HT-29 (cell line): Measurements from ENCODE around the gene PRSS36. TPM values are rescaled to one million over a fixed set of nuclear protein-coding genes. Genes with fewer than 3 reads are reported as not detected.
"Not testable (repeated sequence)": the region's sequence is repeated elsewhere in the genome, so short reads cannot be mapped to it uniquely, and the experiment has no call there.

Experiments used
- DNase-seq: peaks from one replicate; pipeline ENCODE4 v3.0.0-alpha.2; 2015; ENCODE audit warnings: low spot score
- total RNA-seq: library from RNA; depleted of rRNA; stranded (reverse); fragments of >200 nt; shearing (Covaris generic); gene quantifications from 2 replicates; pipeline ENCODE4 v1.2.3, GENCODE V29; 2014; rRNA removed

PRSS36 gene
- total RNA-seq: 2.3 and 4.1 TPM in 2 replicates

DNA sequence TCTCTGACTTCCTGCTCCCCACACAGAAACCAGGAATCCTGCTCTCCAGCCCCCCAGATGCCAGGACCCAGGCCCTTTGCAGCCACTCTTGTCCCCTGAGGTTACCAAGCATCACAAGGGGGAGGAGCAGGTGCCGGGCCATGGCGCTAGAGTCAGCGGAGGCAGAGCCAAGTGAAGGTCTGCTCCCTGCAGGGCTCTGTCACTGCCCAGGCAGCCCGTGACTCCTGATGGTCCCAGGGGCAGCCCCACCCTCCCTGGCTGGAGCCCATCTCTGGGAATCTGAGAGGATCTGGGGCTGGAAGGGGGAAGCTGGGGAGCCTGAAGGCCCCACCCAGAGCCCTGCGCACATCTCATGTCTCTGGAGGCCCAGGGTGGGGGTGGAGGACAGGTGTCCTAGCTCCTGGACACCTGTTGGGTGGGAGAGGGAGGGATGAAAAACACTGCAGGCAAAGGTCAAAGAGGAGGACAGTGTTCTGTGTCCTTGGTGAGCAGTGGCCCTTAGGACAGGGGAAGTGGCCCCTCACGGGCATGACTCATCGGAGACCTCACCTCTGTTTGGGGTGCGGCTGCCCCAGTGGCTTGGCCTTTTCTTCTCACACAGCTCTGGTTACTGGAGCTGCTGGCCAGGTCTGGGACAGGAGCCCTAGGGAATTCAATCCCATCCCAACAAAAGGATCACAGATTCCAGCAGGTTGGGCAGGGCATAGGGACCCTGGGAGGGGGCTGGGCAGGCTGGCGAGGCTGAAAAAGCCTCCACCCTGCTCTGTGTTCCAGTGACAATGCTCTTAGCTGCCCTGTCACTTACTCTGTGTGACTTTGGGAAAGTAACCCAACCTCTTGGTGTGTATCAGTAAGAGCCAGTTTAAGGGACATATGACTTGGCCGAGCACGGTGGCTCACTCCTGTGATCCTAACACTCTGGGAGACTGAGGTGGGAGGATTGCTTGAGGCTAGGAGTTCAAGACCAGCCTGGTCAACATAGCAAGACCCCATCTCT, at the start of gene PRSS36:
PRSS36 (minus strand) TSS at position 173 of the 997 bp plus-strand sequence; CDS start at position 142, 31 bp downstream.
- DNase-seq: no peak

GRCh38 chr16:31199430-31200041, 49.7 kb upstream of the PRSS36 start:
- no peak for DNase-seq

GRCh38 chr16:31198207-31198882, 48.5 kb upstream of the PRSS36 start:
- no peak for DNase-seq

DNA sequence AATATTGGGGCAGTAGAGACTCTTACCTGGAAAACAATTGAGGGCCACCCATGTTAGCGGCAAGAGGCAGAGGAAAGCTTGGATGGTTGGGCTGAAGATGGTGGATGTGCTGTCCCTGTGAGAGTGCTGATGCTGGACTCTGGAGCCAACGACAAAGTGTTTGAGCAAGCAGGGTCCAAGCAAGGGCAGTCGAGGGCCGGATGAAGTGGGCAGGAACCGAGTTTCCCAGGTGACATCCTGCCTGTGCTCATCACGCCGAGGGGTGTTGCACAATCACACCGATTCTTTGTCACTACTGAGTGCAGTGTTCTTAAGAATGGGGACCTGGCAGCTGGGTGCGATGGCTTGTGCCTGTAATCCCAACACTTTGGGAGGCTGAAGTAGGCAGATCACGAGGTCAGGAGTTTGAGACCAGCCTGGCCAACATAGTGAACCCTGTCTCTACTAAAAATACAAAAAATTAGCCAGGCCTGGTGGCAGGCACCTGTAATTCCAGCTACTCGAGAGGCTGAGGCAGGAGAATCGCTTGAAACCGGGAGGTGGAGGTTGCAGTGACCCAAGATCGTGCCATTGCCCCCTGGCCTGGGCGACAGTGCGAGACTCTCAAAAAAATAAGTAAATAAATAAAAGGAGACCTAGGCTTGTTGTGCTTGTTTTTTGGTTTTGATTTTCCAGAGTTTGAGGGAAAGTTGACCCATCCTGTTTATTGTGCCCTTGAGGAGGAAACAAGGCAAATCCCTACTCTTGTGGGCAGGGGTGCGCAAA, 46.6 kb upstream of the PRSS36 start:
- DNase-seq: no peak

DNA sequence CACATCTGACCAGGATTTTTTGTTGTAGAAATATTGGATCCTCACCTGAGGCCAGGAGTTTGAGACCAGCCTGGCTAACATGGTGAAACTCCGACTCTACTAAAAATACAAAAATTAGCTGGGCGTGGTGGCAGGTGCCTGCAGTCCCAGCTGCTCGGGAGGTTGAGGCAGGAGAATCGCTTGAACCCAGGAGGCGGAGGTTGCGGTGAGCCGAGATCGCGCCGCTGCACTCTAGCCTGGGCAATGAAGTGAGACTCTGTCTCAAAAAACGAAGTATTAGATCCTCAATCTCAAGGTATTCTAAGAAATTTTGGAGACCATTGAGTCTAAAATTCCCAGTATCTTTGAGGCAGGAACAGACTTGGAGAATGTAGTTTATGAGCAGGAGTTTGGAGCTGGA, 46.0 kb upstream of the PRSS36 start:
- not testable (repeated sequence) for DNase-seq

GRCh38 chr16:31194898-31195297, 45.0 kb upstream of the PRSS36 start:
- no peak for DNase-seq

DNA sequence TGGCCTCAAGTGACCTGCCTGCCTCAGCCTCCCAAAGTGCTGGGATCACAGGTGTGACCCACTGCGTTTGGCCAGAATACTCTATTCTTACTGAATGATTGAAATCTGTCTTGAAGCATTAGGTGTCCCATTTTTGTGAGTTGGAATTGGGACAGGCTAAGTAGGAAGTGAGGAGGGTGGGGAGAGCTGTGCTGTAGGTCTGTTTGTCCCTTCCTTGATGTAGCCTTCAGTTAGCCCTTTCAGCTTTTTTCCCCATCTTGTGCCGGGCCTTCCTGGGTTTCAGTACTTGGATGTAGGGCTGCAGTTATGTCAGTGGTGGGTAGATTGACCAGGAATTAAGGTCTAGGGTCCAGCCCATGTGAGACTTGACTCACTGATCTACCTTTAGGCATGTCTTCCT, 44.0 kb upstream of the PRSS36 start:
- no peak for DNase-seq

DNA sequence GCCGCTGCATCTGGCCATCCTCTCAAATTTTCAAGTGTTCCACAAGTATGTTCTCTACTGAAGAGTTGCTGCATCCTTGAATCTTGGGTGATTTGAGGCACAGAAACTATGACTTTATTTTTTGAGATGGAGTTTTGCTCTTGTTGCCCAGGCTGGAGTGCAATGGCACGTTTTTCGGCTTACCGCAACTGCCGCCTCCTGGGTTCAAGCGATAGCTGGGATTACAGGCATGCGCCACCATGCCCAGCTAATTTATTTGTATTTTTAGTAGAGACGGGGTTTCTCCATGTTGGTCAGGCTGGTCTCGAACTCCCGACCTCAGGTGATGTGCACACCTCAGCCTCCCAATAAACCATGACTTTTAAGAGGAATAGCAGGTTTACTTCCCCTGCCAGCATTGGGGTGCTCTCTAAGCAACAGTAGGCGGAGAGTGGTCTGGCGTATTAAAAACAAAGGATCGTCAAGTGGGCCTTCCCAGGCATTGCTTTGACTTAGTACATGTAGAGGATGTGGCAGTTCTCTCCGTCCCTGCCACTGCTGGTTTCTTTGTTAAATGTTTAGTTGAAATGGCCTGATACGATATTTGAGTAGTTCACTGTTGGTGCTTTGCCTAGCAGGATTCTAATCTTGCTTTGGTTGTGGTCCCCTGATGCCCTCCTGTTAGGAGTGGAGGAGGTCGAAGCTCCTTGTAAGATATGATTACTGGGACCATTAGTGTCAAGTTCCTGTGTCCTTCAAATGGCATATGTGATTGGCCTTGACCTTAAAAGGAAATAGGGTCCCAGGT, 43.2 kb upstream of the PRSS36 start:
- DNase-seq: no peak

GRCh38 chr16:31191697-31192428, 42.0 kb upstream of the PRSS36 start:
- DNase-seq: no peak

DNA sequence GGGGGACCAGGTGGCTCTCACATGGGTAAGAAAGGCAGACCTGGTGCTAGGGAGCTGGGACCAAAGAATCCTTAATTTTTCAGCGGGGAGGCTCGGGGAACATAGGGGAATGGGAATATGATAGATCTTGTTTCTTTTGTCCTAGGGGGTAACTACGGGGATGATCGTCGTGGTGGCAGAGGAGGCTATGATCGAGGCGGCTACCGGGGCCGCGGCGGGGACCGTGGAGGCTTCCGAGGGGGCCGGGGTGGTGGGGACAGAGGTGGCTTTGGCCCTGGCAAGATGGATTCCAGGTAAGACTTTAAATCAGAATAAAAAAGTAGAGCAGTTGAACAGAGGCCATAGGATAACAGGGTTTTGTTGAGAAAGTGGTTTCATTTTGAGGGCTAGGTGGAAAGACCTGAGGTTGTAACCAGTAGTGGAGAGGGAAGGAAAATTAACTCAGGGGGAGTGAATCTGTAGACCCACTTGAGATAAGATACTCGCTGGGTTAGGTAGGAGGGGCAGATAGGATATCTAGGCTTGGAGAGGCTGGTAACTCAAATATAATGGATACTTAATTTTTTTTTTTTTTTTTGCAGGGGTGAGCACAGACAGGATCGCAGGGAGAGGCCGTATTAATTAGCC, 41.1 kb upstream of the PRSS36 start:
- DNase-seq: no peak

- DNase-seq: no peak
These were observed 40.2 kb upstream of the PRSS36 start for GRCh38 chr16:31190061-31190460.

- no peak for DNase-seq
These were observed 39.5 kb upstream of the PRSS36 start for GRCh38 chr16:31189412-31189778.

DNA sequence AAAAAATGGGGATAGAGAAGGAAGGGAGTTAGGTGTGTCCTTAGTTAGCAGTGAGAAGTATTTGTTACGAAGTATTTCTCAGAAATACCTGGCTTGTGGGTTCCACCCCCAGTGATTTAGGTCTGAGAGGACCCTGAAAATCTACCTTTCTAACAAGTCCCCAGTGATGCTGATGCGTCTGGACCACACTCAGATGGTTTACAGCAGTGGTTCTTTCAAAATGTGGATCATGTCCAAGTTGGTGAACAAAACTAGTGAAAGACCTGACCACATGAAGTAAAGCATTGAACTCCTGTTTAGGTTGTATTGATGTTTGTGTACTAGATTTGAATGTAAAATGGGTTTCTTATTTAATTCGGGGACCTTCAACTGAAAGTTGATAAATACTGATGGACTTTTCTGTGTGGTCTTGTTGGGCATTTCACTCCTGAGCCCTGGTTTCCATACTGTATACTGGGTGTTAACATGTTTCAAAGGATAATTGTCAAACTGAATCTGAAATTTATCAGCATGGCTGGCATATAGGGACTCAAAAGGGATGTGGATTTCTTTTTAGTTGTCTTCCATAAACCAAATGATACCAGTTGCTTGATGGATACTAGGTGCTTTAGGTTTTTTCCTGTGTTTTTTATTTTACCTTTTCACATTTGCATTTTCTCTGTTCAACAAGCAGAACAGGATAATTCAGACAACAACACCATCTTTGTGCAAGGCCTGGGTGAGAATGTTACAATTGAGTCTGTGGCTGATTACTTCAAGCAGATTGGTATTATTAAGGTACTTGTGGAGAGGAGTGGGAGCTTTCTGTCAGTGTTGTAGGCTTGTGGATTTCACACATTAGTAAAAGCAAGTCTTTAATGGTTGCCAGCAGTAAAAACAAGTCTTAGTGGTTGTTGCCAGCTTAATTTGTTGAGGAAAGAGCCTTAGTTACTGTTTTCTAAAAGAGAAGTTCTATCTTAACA, 38.9 kb upstream of the PRSS36 start:
- no peak for DNase-seq

DNA sequence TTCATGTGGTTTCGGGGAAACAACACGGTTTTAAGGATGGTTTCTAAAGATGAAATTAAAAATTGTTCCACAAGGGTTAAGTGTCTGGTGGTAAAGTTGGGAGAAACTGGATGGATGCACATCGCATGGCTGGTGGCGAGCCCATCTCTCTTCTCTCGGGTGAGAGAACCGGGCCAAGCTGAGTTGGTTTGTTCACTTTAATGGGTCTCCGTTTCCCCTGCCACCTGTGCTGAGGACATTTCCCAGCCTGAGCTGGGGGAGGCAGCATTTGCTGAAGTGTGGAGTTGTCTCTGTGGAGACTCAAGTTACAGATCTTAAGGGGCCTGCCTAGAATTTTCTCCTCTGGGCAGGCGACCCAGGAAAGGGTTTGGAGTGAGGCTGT, 37.9 kb upstream of the PRSS36 start:
- no peak for DNase-seq

- no peak for DNase-seq
These were observed 37.3 kb upstream of the PRSS36 start for GRCh38 chr16:31186930-31187807.

DNA sequence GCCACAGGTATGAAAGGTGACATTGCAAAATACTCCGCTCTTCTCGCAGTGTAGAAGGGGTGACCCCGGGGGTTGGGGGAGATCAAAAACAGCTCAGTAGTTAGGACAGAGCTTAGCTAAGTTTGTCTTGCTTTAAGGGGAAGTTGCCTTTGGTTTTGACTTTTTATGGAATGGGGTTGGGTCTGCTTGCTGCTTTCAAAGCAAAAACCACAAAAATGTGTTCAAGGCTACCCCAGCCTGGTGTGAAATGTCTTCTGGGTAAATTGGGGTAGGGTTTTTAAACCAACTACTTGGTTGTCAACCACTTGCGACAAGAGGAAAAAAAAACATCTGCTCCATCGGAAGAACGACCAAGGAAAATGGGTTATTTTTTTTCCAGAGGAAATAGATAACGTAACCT, 36.3 kb upstream of the PRSS36 start:
- DNase-seq: no peak

DNA sequence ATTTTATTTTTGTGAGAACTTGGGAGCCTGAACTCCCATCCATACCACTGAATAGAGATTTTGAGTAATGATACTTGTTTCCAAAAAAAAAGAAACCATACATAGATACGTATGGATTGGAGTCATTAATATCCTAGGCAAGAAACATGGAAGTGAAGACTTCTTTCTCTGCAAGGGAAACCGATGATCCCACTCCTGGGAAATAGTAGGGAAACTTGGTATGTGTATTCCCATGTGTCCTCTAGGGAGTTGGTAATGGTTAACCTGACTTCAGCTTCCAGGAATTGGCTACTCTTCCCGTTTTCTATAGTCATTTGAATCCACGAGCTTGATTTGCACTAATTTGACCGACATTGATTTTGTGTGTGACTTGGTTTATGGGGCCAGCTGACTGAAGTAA, 35.5 kb upstream of the PRSS36 start:
- no peak for DNase-seq
